Spinal cord (tissue), 10 donors: ENCODE measurements around the gene MARS1. TPM values are rescaled to one million over a fixed set of nuclear protein-coding genes. Genes with fewer than 3 reads are reported as not detected.

Experiments used
- DNase-seq, 6 donors: peaks; one replicate each; pipeline versions ENCODE4 v3.0.0 to v3.0.0-alpha.2; 2013 to 2015; ENCODE audit warnings: low spot score in 6 of 6, low read depth in 4 of 6
- H3K27ac ChIP-seq: one replicate; pipeline ENCODE4 v1.5.1; 2013; ENCODE audit warnings: low read depth, low read length, control low read depth
- H3K27me3 ChIP-seq: one replicate; pipeline ENCODE4 v1.6.1; 2013; ENCODE audit warnings: low read length; ENCODE audit not compliant: control insufficient read depth, insufficient read depth
- H3K36me3 ChIP-seq: one replicate; pipeline ENCODE4 v1.6.1; 2013; ENCODE audit warnings: low read length; ENCODE audit not compliant: control insufficient read depth, insufficient read depth
- H3K4me1 ChIP-seq: one replicate; pipeline ENCODE4 v1.6.1; 2013; ENCODE audit warnings: low read length; ENCODE audit not compliant: control insufficient read depth, insufficient read depth
- H3K4me3 ChIP-seq: one replicate; pipeline ENCODE4 v1.5.1; 2013; ENCODE audit warnings: low read depth, low read length, control low read depth
- H3K9me3 ChIP-seq: one replicate; pipeline ENCODE4 v1.6.1; 2013; ENCODE audit warnings: low read length; ENCODE audit not compliant: control insufficient read depth, insufficient read depth
- WGBS: methylation state at CpG from one replicate; pipeline ENCODE4 v1.1.5; 2013; ENCODE audit warnings: missing lambda C conversion rate; ENCODE audit not compliant: insufficient coverage; 5-methylcytosine and 5-hydroxymethylcytosine counted together
- polyA plus RNA-seq, 2 donors: library from polyadenylated mRNA; unstranded; fragments of 120-200 nt; gene quantifications; one replicate each; pipeline ENCODE4 v1.2.1, GENCODE V29; 2013; ENCODE audit not compliant: insufficient read length in 2 of 2
- total RNA-seq, 2 donors: library from RNA; depleted of rRNA in 1 of 2; stranded (reverse); fragments of 120-200 nt in 1 of 2; fragments of >200 nt in 1 of 2; gene quantifications; one replicate each; pipeline versions ENCODE4 v1.2.3 to v1.2.4, GENCODE V29; 2013 to 2014
- donor health status: healthy.

Gene MARS1
- total and polyA plus RNA-seq, 4 donors: 68.6 to 203 (median 143) TPM

DNA sequence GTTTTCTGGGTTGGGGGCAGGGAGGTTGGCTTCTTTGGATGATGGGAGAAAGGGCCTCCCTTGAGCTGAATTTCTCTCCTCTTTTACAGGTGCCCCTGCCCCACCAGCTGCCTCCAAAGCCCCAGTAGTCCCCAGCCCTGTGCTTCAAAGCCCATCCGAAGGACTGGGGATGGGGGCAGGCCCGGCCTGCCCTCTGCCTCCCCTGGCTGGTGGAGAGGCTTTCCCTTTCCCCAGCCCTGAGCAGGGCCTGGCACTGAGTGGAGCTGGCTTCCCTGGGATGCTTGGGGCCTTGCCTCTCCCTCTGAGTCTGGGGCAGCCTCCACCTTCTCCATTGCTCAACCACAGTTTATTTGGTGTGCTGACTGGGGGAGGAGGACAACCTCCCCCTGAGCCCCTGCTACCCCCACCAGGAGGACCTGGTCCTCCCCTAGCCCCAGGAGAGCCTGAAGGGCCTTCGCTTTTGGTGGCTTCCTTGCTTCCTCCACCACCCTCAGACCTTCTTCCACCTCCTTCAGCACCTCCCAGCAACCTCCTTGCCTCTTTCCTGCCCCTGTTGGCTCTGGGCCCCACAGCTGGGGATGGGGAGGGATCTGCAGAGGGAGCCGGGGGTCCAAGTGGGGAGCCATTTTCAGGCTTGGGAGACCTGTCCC is 38.7 kb downstream of the MARS1 start:
- Histone ChIP-seq H3K4me3 (no peak overlapping the region), H3K27ac (no peak overlapping the region), H3K27me3 (no peaks in the 10 kb centered on the region), H3K9me3 (no peaks in the 10 kb centered on the region), H3K36me3 (peaks cover 72% of the 10 kb centered on the region), H3K4me1 (peaks cover 40% of the 10 kb centered on the region)
- DNase-seq: no peak
- WGBS: 71% methylated on average over 2 of the region's 4 CpGs

DNA sequence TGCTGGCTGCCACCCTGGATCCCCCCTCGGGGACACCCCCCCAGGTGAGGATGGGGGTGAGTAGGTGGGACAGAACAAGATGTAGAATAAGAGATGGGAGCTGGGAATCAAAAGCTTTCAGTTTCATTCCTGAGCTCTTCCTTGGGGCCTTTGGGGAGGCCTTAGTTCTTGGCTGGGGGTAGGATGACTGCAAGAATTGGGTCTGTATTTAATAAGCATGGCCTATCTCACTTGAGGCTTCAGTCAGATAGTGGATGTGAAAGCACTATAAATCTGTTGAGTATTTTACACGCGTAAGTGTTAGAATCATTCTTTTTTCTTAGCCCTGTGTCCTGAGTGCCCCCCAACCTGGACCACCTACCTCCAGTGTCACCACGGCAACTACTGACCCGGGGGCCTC is 39.3 kb downstream of the MARS1 start:
- Histone ChIP-seq H3K27me3 (no peaks in the 10 kb centered on the region), H3K9me3 (no peaks in the 10 kb centered on the region), H3K27ac (no peak overlapping the region), H3K4me1 (peaks cover 34% of the 10 kb centered on the region), H3K36me3 (peaks cover 76% of the 10 kb centered on the region), H3K4me3 (no peak overlapping the region)
- WGBS: no CpG with 5 or more reads among the region's 5 CpGs
- DNase-seq: no peak

DNA sequence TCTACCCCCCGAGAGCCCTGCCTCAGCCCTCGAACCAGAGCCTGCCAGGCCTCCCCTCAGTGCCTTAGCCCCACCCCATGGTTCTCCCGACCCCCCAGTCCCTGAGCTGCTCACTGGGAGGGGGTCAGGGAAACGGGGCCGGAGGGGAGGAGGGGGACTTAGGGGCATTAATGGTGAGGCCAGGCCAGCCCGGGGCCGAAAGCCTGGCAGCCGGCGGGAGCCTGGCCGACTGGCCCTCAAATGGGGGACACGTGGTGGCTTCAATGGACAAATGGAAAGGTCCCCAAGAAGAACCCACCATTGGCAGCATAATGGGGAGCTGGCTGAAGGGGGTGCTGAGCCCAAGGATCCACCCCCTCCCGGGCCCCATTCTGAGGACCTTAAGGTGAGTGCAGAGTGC is 40.3 kb downstream of the MARS1 start:
- Histone ChIP-seq H3K27me3 (no peaks in the 10 kb centered on the region), H3K27ac (no peak overlapping the region), H3K4me3 (no peak overlapping the region), H3K4me1 (peaks cover 31% of the 10 kb centered on the region), H3K36me3 (peaks cover 86% of the 10 kb centered on the region), H3K9me3 (no peaks in the 10 kb centered on the region)
- WGBS: 93% methylated on average over 7 of the region's 12 CpGs
- no peak for DNase-seq

- H3K4me1 ChIP-seq: peaks cover 23% of the 10 kb centered on the region
- no peak overlapping the region for H3K4me3 ChIP-seq
- H3K27me3 ChIP-seq: no peaks in the 10 kb centered on the region
- peaks cover 94% of the 10 kb centered on the region for H3K36me3 ChIP-seq
- DNase-seq: no peak
- no peaks in the 10 kb centered on the region for H3K9me3 ChIP-seq
- no peak overlapping the region for H3K27ac ChIP-seq
- 92% methylated on average over 3 of the region's 10 CpGs for WGBS
Observed at GRCh38 chr12:57528831-57529555, 41.1 kb downstream of the MARS1 start.

DNA sequence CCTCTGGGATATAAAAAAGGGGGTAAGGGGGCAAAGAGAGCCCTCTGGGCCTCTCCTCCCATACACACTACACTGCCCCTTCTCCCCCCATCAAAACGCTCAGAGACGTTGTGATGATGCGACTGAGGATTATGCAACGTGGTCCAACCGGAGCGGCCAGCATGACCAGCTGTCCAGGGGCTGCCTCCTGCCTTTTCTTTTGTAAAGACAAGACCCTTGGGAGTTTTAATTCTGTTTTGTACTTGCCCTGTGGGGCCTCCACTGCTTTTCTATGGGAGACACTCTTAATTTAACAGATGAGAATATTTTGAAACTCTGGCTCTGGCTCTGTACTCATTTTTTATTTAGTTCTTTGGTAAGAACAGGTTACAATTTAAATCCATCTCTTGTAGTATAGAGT is 42.0 kb downstream of the MARS1 start:
- Histone ChIP-seq H3K4me1 (peaks cover 15% of the 10 kb centered on the region), H3K27me3 (no peaks in the 10 kb centered on the region), H3K4me3 (no peak overlapping the region), H3K27ac (no peak overlapping the region), H3K36me3 (peaks cover 95% of the 10 kb centered on the region), H3K9me3 (no peaks in the 10 kb centered on the region)
- no peak for DNase-seq
- 58% methylated on average over 4 of the region's 6 CpGs for WGBS

DNA sequence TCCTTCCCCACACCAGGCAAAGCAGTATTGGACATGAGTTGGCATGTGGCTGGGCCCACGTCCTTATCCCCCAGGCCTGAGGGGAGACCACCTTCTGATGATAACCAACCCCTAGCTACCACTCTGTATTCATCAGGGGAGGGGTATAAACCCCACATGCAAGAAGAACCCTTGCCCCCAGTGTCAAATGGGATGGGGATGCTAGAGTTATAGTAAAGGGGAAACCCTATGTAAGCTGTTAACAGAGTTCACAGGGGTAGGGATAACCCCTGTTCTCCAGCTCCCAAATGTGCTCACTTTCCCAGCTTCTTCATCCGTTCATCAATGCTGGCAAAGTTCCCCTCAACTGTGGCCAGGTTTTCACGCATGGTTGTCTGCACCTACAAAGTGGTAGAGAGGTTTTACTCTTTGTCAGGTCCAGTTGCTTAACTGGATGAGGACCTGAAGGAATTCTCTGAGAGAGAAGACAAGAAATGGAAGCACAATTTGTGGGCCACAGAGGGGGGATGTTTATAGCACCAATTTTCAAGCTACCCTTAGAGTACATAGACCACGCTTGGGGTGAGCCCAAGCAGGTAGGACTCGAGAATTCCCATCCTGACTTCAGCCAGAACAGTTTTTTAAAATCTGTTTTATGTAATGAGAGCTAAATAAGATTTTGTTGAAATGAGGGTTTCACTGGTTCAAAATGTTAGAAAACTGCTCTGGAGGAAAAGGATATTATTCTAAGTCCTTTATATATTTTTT is 42.7 kb downstream of the MARS1 start:
- no CpG with 5 or more reads among the region's 5 CpGs for WGBS
- Histone ChIP-seq H3K27me3 (no peaks in the 10 kb centered on the region), H3K4me3 (no peak overlapping the region), H3K36me3 (peaks cover 95% of the 10 kb centered on the region), H3K27ac (no peak overlapping the region), H3K9me3 (no peaks in the 10 kb centered on the region), H3K4me1 (peaks cover 7% of the 10 kb centered on the region)
- no peak for DNase-seq

GRCh38 chr12:57531836-57532235 is 44.0 kb downstream of the MARS1 start:
- H3K27ac ChIP-seq: no peak overlapping the region
- H3K36me3 ChIP-seq: peaks cover 89% of the 10 kb centered on the region
- WGBS: 70% methylated on average over 1 of the region's 1 CpG

DNA sequence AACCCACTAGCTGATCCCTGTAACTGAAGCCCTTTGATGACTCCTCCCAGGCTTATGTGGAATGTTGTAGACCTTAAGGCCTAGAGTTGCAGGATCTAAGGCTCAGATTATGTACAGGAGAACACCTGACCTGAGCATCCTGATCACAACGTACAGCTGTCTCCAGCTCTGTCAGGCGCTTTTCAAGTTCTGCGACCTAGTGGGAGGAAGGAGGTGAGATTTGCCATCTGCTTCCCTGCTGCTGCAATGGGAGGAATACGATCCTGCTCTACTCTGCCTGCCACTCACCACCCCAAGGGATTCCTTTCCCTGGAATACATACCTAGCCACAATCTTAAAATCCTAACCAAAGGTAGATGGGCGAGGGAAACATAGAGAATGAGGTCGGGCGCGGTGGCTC is 45.2 kb downstream of the MARS1 start:
- no peaks in the 10 kb centered on the region for H3K4me1 ChIP-seq
- no peaks in the 10 kb centered on the region for H3K9me3 ChIP-seq
- no peak for DNase-seq
- peaks cover 89% of the 10 kb centered on the region for H3K36me3 ChIP-seq
- H3K4me3 ChIP-seq: no peak overlapping the region
- no peaks in the 10 kb centered on the region for H3K27me3 ChIP-seq
- H3K27ac ChIP-seq: no peak overlapping the region
- 100% methylated on average over 1 of the region's 8 CpGs for WGBS

More at GRCh38 chr12:57531836-57532235, 44.0 kb downstream of the MARS1 start:
- Histone ChIP-seq H3K4me3 (no peak overlapping the region), H3K9me3 (no peaks in the 10 kb centered on the region), H3K4me1 (no peaks in the 10 kb centered on the region), H3K27me3 (no peaks in the 10 kb centered on the region)
- DNase-seq: no peak

DNA sequence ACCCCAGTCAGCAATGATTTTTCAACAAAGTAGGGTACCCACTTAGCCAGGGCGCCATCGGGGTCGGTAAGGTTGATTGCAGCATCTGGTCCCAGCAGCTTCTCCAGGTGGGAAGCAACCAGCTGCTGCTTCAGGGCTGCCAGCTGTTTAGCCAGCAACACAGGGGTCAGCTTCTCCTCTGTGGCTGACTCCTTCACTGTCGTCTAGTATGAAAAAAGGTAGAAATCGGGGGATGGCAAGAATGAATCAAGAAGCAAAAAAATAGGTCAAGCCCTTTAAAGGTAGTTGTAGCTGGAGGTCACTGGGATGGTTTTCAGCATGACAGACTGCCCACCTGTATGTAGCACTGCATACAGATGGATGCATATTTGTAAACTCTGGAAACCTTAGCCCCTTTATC is 46.4 kb downstream of the MARS1 start:
- H3K36me3 ChIP-seq: peaks cover 89% of the 10 kb centered on the region
- no peaks in the 10 kb centered on the region for H3K27me3 ChIP-seq
- no peak overlapping the region for H3K4me3 ChIP-seq
- H3K9me3 ChIP-seq: no peaks in the 10 kb centered on the region
- H3K27ac ChIP-seq: no peak overlapping the region
- H3K4me1 ChIP-seq: no peaks in the 10 kb centered on the region
- 94% methylated on average over 5 of the region's 5 CpGs for WGBS
- no peak for DNase-seq
